Stimulated activated memory B cell treated with anti-CD40 and anti-IgM and Interleukin-4, amounts not matched to agents 10 μg/mL and 1 μg/mL and 100 μg/mL, for 72 hours (primary cell): Measurements from ENCODE around the gene PSD4.

Source experiments
- ATAC-seq: fragments of 150-1000 bp; cut with Tn5 transposase; 2 replicates; pipeline ENCODE4 v1.10.0; 2021
- H3K27ac Mint-ChIP-seq: one replicate; pipeline ENCODE4 v1.8.0; 2022; ENCODE audit warnings: mild to moderate bottlenecking, mixed read lengths
- H3K27me3 Mint-ChIP-seq: one replicate; pipeline ENCODE4 v1.8.0; 2022; ENCODE audit warnings: mixed read lengths
- H3K36me3 Mint-ChIP-seq: one replicate; pipeline ENCODE4 v1.8.0; 2022; ENCODE audit warnings: mixed read lengths
- H3K4me1 Mint-ChIP-seq: one replicate; pipeline ENCODE4 v1.8.0; 2022; ENCODE audit warnings: mixed read lengths
- H3K4me3 Mint-ChIP-seq: one replicate; pipeline ENCODE4 v1.8.0; 2022; ENCODE audit warnings: mild to moderate bottlenecking, moderate library complexity, mixed read lengths
- H3K9me3 Mint-ChIP-seq: one replicate; pipeline ENCODE4 v1.8.0; 2022; ENCODE audit warnings: mixed read lengths

Gene PSD4

GRCh38 chr2:113183703-113184102 is 9.9 kb downstream of the PSD4 start:
- no peaks in the 10 kb centered on the region for H3K27me3 Mint-ChIP-seq
- no peak for ATAC-seq
- peak overlapping the region; percentile 68 for H3K27ac Mint-ChIP-seq

DNA sequence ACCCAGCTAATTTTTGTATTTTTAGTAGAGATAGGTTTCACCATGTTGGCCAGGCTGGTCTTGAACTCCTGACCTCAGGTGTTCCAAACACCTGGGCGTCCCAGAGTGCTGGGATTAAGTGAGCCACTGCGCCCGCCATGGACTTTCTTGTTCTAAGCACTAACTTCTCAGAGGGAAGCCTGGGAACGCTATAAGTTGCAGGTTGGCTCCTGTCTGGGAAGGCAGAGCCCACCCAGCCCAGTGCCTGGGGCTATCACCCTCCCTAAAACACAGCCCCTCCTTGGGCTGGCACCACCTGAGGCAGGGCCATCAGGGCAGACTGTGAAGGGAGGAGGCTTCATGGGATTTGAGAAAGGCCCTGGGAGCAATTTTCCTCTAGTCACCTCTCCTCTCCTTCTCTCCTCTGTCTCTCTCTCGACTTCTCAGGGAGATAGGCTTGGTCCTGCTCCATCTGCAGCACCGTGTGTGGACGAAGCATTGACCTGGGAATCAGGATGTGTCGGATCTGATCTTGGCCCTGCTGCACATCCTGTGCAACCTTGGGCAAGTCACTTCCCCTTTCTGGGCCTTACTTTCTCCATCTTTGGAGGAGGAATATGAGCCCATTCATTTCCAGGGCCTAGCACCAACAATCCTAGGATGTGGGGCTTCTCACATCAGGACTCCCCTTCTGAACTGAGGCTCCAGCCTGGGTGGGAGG is 10.9 kb downstream of the PSD4 start:
- peaks cover 61% of the 10 kb centered on the region for H3K36me3 Mint-ChIP-seq

More at GRCh38 chr2:113183703-113184102, 9.9 kb downstream of the PSD4 start:
- Mint-ChIP-seq H3K36me3 (peaks cover 67% of the 10 kb centered on the region), H3K4me3 (no peak overlapping the region), H3K9me3 (no peaks in the 10 kb centered on the region), H3K4me1 (peaks cover 95% of the 10 kb centered on the region)

DNA sequence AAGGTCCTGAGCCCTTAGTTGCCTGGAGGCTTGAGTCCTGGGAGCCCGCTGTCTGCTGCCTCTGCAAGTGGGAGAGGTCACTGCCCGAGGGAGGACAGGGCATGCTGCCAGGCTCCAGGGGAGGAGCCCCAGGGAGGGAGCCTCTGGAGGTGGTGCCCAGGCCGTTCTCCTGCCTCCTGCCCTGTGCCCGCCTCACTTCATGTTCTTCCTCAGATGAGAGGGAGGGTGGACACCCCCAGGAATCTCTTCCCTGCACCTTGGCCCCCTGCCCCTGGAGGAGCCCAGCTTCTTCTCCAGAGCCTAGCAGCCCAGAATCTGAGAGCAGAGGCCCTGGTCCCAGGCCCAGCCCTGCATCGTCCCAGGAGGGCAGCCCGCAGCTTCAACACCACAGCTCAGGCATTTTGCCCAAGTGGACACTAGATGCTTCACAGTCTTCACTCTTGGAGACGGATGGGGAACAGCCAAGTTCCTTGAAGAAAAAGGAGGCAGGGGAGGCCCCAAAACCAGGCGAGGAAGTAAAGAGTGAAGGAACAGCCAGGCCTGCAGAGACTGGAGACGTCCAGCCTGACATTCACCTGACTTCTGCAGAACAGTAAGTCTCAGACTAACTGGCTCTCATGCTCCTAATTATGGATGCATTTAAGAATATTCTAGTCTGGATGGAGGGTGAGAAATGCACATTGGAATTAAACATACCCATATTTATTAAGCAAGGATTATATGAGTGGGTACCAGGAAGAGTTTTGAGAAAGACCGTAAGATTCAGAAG is 12.1 kb downstream of the PSD4 start:
- no peak for ATAC-seq
- Mint-ChIP-seq H3K27ac (peak overlapping the region; percentile 68), H3K4me3 (no peak overlapping the region), H3K4me1 (peaks cover 95% of the 10 kb centered on the region), H3K9me3 (no peaks in the 10 kb centered on the region), H3K36me3 (peaks cover 59% of the 10 kb centered on the region), H3K27me3 (no peaks in the 10 kb centered on the region)

More for the DNA sequence above, 10.9 kb downstream of the PSD4 start:
- no peak for ATAC-seq
- no peak overlapping the region for H3K4me3 Mint-ChIP-seq
- H3K9me3 Mint-ChIP-seq, result no peaks in the 10 kb centered on the region
- H3K27ac Mint-ChIP-seq, result peak overlapping the region; percentile 68
- peaks cover 95% of the 10 kb centered on the region for H3K4me1 Mint-ChIP-seq
- no peaks in the 10 kb centered on the region for H3K27me3 Mint-ChIP-seq

- Mint-ChIP-seq H3K27ac (peak overlapping the region; percentile 68), H3K27me3 (no peaks in the 10 kb centered on the region), H3K36me3 (peaks cover 59% of the 10 kb centered on the region), H3K4me1 (peaks cover 92% of the 10 kb centered on the region), H3K9me3 (no peaks in the 10 kb centered on the region), H3K4me3 (no peak overlapping the region)
- ATAC-seq, result no peak
Measured at GRCh38 chr2:113186433-113186796, 12.6 kb downstream of the PSD4 start.

DNA sequence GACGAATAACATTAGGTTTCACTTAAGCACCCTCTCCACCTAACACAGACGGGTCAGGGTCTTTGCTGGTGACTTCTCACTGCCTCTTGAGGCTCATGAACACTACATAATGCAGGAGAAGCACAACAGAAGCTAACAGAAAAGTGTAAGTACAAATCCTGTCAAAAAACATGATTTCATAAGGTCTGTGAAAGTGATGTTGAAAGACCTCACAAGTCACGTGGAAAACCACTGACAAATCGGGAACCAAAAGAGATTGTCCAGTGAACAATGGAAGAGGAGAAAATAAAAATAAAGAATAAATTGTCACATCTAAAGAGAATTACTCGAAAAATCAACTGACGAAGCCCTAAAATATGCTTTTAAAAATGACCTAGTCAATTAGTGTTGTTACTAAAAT is 14.0 kb downstream of the PSD4 start:
- Mint-ChIP-seq H3K9me3 (no peaks in the 10 kb centered on the region), H3K4me3 (peak overlapping the region; percentile 41), H3K27ac (peak overlapping the region; percentile 70), H3K27me3 (no peaks in the 10 kb centered on the region), H3K4me1 (peaks cover 79% of the 10 kb centered on the region), H3K36me3 (peaks cover 61% of the 10 kb centered on the region)
- no peak for ATAC-seq

DNA sequence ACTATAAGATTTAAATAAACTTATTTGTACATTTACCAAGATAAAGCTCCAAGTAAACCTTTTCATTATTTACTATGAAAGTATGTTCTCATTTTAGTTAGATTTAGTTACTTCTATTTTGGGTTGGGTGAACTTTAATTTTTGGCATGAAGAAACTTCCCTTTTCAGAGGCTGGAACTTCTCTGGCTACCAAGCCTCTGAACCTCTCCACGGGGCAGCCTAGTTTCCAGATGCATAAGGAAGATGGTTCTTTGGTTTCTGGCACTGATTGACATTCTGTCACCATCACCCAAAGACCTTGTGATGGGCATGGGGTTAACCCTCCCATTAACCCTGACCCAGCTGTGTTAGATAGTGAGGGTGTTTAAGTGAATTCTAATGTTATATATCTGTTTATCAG is 17.1 kb downstream of the PSD4 start:
- Mint-ChIP-seq H3K4me1 (peaks cover 50% of the 10 kb centered on the region), H3K36me3 (peaks cover 52% of the 10 kb centered on the region)
- no peak for ATAC-seq

GRCh38 chr2:113192459-113193100 is 18.8 kb downstream of the PSD4 start:
- peaks cover 56% of the 10 kb centered on the region for H3K36me3 Mint-ChIP-seq
- H3K4me3 Mint-ChIP-seq, result no peak overlapping the region
- H3K9me3 Mint-ChIP-seq, result no peaks in the 10 kb centered on the region
- peaks cover 40% of the 10 kb centered on the region for H3K4me1 Mint-ChIP-seq
- peak overlapping the region; percentile 13 for H3K27ac Mint-ChIP-seq
- no peak for ATAC-seq
- no peaks in the 10 kb centered on the region for H3K27me3 Mint-ChIP-seq

More for the DNA sequence above, 17.1 kb downstream of the PSD4 start:
- no peaks in the 10 kb centered on the region for H3K9me3 Mint-ChIP-seq
- peak overlapping the region; percentile 46 for H3K27ac Mint-ChIP-seq
- H3K27me3 Mint-ChIP-seq, result no peaks in the 10 kb centered on the region
- H3K4me3 Mint-ChIP-seq, result no peak overlapping the region

DNA sequence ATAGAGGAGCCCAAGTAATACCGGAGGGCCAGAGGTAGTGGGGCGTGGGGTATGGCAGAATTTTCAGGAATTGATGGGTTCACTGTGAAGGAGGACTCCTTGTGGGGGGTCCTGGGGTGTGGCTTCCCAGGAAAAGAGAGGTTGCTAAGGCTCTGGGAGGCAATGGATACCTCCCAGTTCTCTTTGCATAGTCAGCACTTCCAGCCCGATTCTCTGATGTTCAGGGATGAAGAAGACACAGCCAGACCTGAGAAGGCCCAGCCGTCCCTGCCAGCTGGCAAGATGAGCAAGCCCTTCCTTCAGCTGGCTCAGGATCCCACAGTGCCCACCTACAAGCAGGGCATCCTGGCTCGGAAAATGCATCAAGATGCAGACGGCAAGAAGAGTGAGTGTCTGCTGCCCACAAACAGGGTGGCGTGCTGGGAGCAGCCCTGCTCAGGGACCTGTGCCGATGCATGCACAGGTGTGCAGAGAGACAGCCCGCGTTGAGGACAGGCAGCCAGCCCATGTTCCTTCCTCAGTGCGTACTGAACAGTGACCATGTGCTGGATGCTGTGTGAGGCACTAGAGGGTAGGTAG is 22.2 kb downstream of the PSD4 start:
- H3K27ac Mint-ChIP-seq, result peak overlapping the region; percentile 3
- H3K36me3 Mint-ChIP-seq, result peaks cover 55% of the 10 kb centered on the region
- H3K4me1 Mint-ChIP-seq, result peaks cover 7% of the 10 kb centered on the region
- no peak overlapping the region for H3K4me3 Mint-ChIP-seq
- no peaks in the 10 kb centered on the region for H3K27me3 Mint-ChIP-seq
- no peaks in the 10 kb centered on the region for H3K9me3 Mint-ChIP-seq
- no peak for ATAC-seq

- peak overlapping the region; percentile 3 for H3K27ac Mint-ChIP-seq
- peaks cover 5% of the 10 kb centered on the region for H3K4me1 Mint-ChIP-seq
- H3K9me3 Mint-ChIP-seq, result no peaks in the 10 kb centered on the region
- ATAC-seq, result no peak
- no peak overlapping the region for H3K4me3 Mint-ChIP-seq
- peaks cover 62% of the 10 kb centered on the region for H3K36me3 Mint-ChIP-seq
- no peaks in the 10 kb centered on the region for H3K27me3 Mint-ChIP-seq
Measured at GRCh38 chr2:113196839-113197238, 23.1 kb downstream of the PSD4 start.

DNA sequence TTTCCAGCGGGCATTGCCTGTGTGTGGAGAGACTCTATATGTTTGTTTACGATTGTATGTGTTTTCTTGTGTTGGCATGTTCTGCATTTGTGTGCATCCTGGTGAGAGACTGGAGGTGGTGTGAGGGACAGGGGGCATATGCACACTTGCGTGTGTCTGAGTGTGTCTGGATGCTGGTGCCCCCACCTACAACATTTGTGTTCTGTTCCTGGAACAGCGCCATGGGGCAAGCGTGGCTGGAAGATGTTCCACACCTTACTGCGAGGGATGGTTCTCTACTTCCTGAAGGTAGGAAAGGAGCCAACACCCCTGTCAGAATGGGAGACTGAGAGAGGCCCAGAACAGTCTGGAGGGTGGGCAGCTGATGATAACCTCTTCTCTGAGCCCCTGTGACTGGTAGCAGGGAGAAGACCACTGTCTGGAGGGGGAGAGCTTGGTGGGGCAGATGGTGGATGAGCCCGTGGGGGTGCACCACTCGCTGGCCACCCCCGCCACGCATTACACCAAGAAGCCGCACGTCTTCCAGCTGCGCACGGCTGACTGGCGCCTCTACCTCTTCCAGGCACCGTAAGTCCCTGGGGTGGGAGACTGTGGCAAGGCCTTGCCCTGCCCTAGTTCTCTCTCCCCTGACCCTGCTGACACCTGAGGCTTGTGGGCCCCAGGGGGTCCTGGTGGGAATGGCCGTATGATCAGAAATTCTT is 23.7 kb downstream of the PSD4 start:
- ATAC-seq, result no peak
- Mint-ChIP-seq H3K4me3 (no peak overlapping the region), H3K27me3 (no peaks in the 10 kb centered on the region), H3K27ac (peak overlapping the region; percentile 3), H3K9me3 (no peaks in the 10 kb centered on the region), H3K4me1 (peaks cover 5% of the 10 kb centered on the region), H3K36me3 (peaks cover 63% of the 10 kb centered on the region)

- Mint-ChIP-seq H3K27me3 (no peaks in the 10 kb centered on the region), H3K4me3 (no peak overlapping the region), H3K9me3 (no peaks in the 10 kb centered on the region), H3K36me3 (peaks cover 63% of the 10 kb centered on the region), H3K4me1 (peaks cover 5% of the 10 kb centered on the region), H3K27ac (peak overlapping the region; percentile 29)
- ATAC-seq, result no peak
Measured at GRCh38 chr2:113198048-113198789, 24.4 kb downstream of the PSD4 start.

- H3K27ac Mint-ChIP-seq, result peak overlapping the region; percentile 29
- H3K27me3 Mint-ChIP-seq, result no peaks in the 10 kb centered on the region
- peak overlapping the region; percentile 49 for H3K4me3 Mint-ChIP-seq
- H3K36me3 Mint-ChIP-seq, result peaks cover 59% of the 10 kb centered on the region
- ATAC-seq, result peak; percentile 92
- H3K9me3 Mint-ChIP-seq, result no peaks in the 10 kb centered on the region
- H3K4me1 Mint-ChIP-seq, result peaks cover 10% of the 10 kb centered on the region
Measured at GRCh38 chr2:113198790-113199612, 25.2 kb downstream of the PSD4 start.

- H3K27me3 Mint-ChIP-seq, result no peaks in the 10 kb centered on the region
- peaks cover 18% of the 10 kb centered on the region for H3K4me1 Mint-ChIP-seq
- peaks cover 56% of the 10 kb centered on the region for H3K36me3 Mint-ChIP-seq
- no peaks in the 10 kb centered on the region for H3K9me3 Mint-ChIP-seq
- no peak for ATAC-seq
- no peak overlapping the region for H3K4me3 Mint-ChIP-seq
- peak overlapping the region; percentile 29 for H3K27ac Mint-ChIP-seq
Measured at GRCh38 chr2:113200236-113200635, 26.5 kb downstream of the PSD4 start.
